SK-N-SH treated with all-trans-retinoic acid at 6 μM for 48 hours (cell line): ENCODE measurements around the gene GTF2E1.
"Not testable (repeated sequence)": the region's sequence is repeated elsewhere in the genome, so short reads cannot be mapped to it uniquely, and the experiment has no call there.

Experiments used
- ATAC-seq: fragments of 200-7000 bp; cut with Tn5 transposase; 3 replicates; pipeline ENCODE4 v1.9.1; 2020; ENCODE audit warnings: mild to moderate bottlenecking, moderate library complexity
- ARNTL ChIP-seq: fragments of 450-650 bp; formaldehyde crosslinking; IDR thresholded peaks from 2 replicates; pipeline ENCODE4 v1.5.0; 2020; ENCODE audit warnings: low read depth, mild to moderate bottlenecking, moderate library complexity, borderline replicate concordance
- BACH2 ChIP-seq: fragments of 250-450 bp; sonication (Bioruptor Pico); IDR thresholded peaks from 2 replicates; pipeline ENCODE4 v1.9.0; 2021; ENCODE audit warnings: mild to moderate bottlenecking, borderline replicate concordance
- CREB5 ChIP-seq: fragments of 250-450 bp; sonication (Bioruptor Pico); IDR thresholded peaks from 2 replicates; pipeline ENCODE4 v1.5.1; 2020; ENCODE audit warnings: low read depth, mild to moderate bottlenecking, moderate library complexity
- CSDC2 ChIP-seq: fragments of 250-450 bp; sonication (Bioruptor Pico); IDR thresholded peaks from 2 replicates; pipeline ENCODE4 v1.5.0; 2020; ENCODE audit warnings: mild to moderate bottlenecking, moderate library complexity
- ESRRG ChIP-seq: fragments of 250-450 bp; sonication (Bioruptor Pico); IDR thresholded peaks from 2 replicates; pipeline ENCODE4 v1.6.1; 2021; ENCODE audit warnings: mild to moderate bottlenecking
- GLIS3 ChIP-seq: fragments of 250-450 bp; sonication (Bioruptor Pico); IDR thresholded peaks from 2 replicates; pipeline ENCODE4 v1.5.0; 2020; ENCODE audit warnings: mild to moderate bottlenecking, moderate library complexity
- ISL1 ChIP-seq: fragments of 250-450 bp; sonication (Bioruptor Pico); IDR thresholded peaks from 2 replicates; pipeline ENCODE4 v2.1.2; 2022; ENCODE audit warnings: mild to moderate bottlenecking, moderate library complexity
- OSR1 ChIP-seq: fragments of 250-450 bp; sonication (Bioruptor Pico); IDR thresholded peaks from 2 replicates; pipeline ENCODE4 v1.8.0; 2022; ENCODE audit warnings: moderate library complexity, mild to moderate bottlenecking, inconsistent platforms
- PATZ1 ChIP-seq: fragments of 250-450 bp; sonication (Bioruptor Pico); IDR thresholded peaks from 2 replicates; pipeline ENCODE4 v1.8.0; 2020; ENCODE audit warnings: mild to moderate bottlenecking, moderate library complexity, borderline replicate concordance
- PPARA ChIP-seq: fragments of 250-450 bp; sonication (Bioruptor Pico); IDR thresholded peaks from 2 replicates; pipeline ENCODE4 v1.5.0; 2020; ENCODE audit warnings: mild to moderate bottlenecking, borderline replicate concordance
- SNAI2 ChIP-seq: fragments of 250-450 bp; sonication (Bioruptor Pico); IDR thresholded peaks from 2 replicates; pipeline ENCODE4 v1.5.0; 2020; ENCODE audit warnings: mild to moderate bottlenecking, moderate library complexity
- TOX ChIP-seq: fragments of 250-450 bp; sonication (Bioruptor Pico); IDR thresholded peaks from 2 replicates; pipeline ENCODE4 v1.8.0; 2021; ENCODE audit warnings: mild to moderate bottlenecking, moderate library complexity, borderline replicate concordance
- ZC3H10 ChIP-seq: fragments of 250-450 bp; sonication (Bioruptor Pico); IDR thresholded peaks from 2 replicates; pipeline ENCODE4 v1.5.1; 2021; ENCODE audit warnings: mild to moderate bottlenecking, moderate library complexity
- ZFP3 ChIP-seq: fragments of 250-450 bp; sonication (Bioruptor Pico); IDR thresholded peaks from 2 replicates; pipeline ENCODE4 v1.5.0; 2020; ENCODE audit warnings: mild to moderate bottlenecking, moderate library complexity
- ZFP30 ChIP-seq: fragments of 450-650 bp; formaldehyde crosslinking; IDR thresholded peaks from 2 replicates; pipeline ENCODE4 v1.5.0; 2022; ENCODE audit warnings: mild to moderate bottlenecking, moderate library complexity
- ZNF565 ChIP-seq: fragments of 450-650 bp; formaldehyde crosslinking; conservative IDR thresholded peaks from 2 replicates; pipeline ENCODE4 v1.5.0; 2020; ENCODE audit warnings: low read depth, mild to moderate bottlenecking, moderate library complexity
- ZNF70 ChIP-seq: fragments of 450-650 bp; formaldehyde crosslinking; IDR thresholded peaks from 2 replicates; pipeline ENCODE4 v1.5.0; 2020; ENCODE audit warnings: mild to moderate bottlenecking, moderate library complexity
- TF ChIP-seq, protein P1 (sequence below): fragments of 250-450 bp; sonication (Bioruptor Pico); IDR thresholded peaks from 2 replicates; pipeline ENCODE4 v1.8.0; 2021; ENCODE audit warnings: low read depth, mild to moderate bottlenecking, moderate library complexity, borderline replicate concordance

Gene GTF2E1

GRCh38 chr3:120708408-120708807, 34.1 kb upstream of the GTF2E1 start (continued):
- TF ChIP-seq, protein P1, sequence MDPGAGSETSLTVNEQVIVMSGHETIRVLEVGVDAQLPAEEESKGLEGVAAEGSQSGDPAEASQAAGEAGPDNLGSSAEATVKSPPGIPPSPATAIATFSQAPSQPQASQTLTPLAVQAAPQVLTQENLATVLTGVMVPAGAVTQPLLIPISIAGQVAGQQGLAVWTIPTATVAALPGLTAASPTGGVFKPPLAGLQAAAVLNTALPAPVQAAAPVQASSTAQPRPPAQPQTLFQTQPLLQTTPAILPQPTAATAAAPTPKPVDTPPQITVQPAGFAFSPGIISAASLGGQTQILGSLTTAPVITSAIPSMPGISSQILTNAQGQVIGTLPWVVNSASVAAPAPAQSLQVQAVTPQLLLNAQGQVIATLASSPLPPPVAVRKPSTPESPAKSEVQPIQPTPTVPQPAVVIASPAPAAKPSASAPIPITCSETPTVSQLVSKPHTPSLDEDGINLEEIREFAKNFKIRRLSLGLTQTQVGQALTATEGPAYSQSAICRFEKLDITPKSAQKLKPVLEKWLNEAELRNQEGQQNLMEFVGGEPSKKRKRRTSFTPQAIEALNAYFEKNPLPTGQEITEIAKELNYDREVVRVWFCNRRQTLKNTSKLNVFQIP (CRISPR knock-in tag) = no peak
- no peak for TF ChIP-seq ARNTL (CRISPR knock-in tag)
- TF ChIP-seq SNAI2 (CRISPR knock-in tag) = no peak
- no peak for TF ChIP-seq ESRRG (CRISPR knock-in tag)
- TF ChIP-seq BACH2 (CRISPR knock-in tag) = no peak
- TF ChIP-seq ZC3H10 (CRISPR knock-in tag) = no peak
- no peak for TF ChIP-seq OSR1 (CRISPR knock-in tag)
- no peak for TF ChIP-seq PATZ1

DNA sequence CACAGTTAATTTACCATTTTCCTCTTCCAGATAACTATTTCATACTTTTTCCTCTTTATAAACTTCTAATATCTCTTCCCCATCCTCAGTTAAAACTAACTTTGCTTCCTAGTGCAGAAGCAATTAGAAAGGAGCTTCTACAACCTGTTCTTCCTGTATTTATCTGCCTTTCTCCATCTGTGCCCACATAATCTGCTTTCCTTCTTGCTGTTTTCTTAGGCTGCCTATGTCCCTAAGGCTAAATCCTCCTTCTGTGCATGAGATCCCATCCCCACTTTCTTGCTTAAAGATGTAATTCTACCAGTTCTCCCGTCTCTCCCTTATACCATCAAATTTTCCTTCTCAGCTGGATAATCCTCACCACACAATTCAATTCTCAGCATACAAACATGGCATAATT, 32.2 kb upstream of the GTF2E1 start:
- ATAC-seq = no peak
- no peak for TF ChIP-seq GLIS3
- no peak for TF ChIP-seq CREB5
- TF ChIP-seq CSDC2 = no peak
- TF ChIP-seq OSR1 (CRISPR knock-in tag) = no peak
- TF ChIP-seq ZC3H10 (CRISPR knock-in tag) = no peak
- TF ChIP-seq PPARA (CRISPR knock-in tag) = no peak
- TF ChIP-seq PATZ1 = no peak

GRCh38 chr3:120713262-120713661, 29.3 kb upstream of the GTF2E1 start:
- ATAC-seq = peak; percentile 51; the same call in 1 of the 3 replicates

DNA sequence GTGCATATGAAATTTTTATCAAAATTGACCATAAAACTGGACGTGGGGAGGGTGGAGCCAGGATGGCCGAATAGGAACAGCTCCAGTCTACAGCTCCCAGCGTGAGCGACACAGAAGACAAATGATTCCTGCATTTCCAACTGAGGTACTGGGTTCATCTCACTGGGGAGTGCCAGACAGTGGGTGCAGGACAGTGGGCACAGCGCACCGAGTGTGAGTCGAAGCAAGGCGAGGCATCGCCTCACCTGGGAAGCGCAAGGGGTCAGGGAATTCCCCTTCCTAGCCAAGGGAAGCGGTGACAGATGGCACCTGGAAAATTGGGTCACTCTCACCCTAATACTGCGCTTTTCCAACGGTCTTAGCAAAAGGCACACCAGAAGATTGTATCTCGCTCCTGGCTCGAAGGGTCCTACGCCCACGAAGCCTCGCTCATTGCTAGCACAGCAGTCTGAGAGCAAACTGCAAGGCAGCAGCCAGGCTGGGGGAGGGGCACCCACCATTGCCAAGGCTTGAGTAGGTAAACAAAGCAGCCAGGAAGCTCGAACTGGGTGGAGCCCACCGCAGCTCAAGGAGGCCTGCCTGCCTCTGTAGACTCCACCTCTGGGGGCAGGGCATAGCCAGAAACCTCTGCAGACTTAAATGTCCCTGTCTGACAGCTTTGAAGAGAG, 23.2 kb upstream of the GTF2E1 start:
- ATAC-seq = not testable (repeated sequence)

More at GRCh38 chr3:120713262-120713661, 29.3 kb upstream of the GTF2E1 start:
- no peak for TF ChIP-seq ZFP3 (CRISPR knock-in tag)
- TF ChIP-seq ZFP30 = no peak
- no peak for TF ChIP-seq ISL1 (CRISPR knock-in tag)
- TF ChIP-seq PATZ1 = no peak
- no peak for TF ChIP-seq PPARA (CRISPR knock-in tag)
- no peak for TF ChIP-seq ARNTL (CRISPR knock-in tag)
- no peak for TF ChIP-seq ZNF565 (CRISPR knock-in tag)
- TF ChIP-seq TOX (CRISPR knock-in tag) = no peak
- no peak for TF ChIP-seq CSDC2
- TF ChIP-seq ZNF70 (CRISPR knock-in tag) = no peak
- TF ChIP-seq ZC3H10 (CRISPR knock-in tag) = no peak
- no peak for TF ChIP-seq GLIS3

GRCh38 chr3:120726791-120727190, 15.8 kb upstream of the GTF2E1 start:
- ATAC-seq = no peak

More at GRCh38 chr3:120726791-120727190, 15.8 kb upstream of the GTF2E1 start:
- TF ChIP-seq PATZ1 = no peak
- TF ChIP-seq ISL1 (CRISPR knock-in tag) = peak; percentile 55
